GM19239 (cell line): ENCODE measurements around the gene KIAA1755.
"Not testable (repeated sequence)": the region's sequence is repeated elsewhere in the genome, so short reads cannot be mapped to it uniquely, and the experiment has no call there.

Source experiments
- DNase-seq: peaks from one replicate; pipeline ENCODE4 v3.0.0; 2011; ENCODE audit warnings: low spot score; ENCODE audit not compliant: insufficient read length
- FAIRE-seq: peaks from 2 replicates; lab custom pipeline; 2011; peaks lifted over from hg19 to GRCh38; lab: Jason Lieb, UNC

KIAA1755 gene

DNA sequence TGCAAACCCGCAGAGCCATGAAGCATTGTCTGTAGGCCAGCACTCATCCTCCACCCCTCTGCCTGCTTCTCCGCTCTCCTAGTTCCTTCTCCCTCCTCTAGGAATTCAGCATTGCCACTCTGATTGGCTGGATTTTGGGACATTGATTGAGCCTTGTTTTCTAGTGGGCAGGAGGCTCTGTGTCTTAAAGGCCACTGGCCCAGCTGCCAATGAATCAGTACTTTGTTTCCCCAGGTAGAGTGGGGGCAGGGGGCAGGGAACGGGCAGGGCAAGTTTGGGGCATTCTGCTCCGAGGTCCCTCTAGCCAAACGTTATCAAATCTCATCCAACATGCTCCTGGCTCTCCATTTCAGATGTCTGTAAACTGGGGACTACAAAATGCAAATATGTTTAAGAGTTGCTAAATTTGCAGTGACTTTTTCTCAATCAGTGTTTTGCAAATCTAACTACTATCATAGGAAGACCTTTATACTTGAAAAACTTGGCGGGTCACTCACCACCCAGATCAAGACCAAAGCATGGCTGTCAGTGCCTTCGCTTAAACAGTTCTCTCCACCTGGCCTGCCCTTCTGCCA lies 33.0 kb upstream of the KIAA1755 start:
- FAIRE-seq, result no peak
- DNase-seq, result no peak

DNA sequence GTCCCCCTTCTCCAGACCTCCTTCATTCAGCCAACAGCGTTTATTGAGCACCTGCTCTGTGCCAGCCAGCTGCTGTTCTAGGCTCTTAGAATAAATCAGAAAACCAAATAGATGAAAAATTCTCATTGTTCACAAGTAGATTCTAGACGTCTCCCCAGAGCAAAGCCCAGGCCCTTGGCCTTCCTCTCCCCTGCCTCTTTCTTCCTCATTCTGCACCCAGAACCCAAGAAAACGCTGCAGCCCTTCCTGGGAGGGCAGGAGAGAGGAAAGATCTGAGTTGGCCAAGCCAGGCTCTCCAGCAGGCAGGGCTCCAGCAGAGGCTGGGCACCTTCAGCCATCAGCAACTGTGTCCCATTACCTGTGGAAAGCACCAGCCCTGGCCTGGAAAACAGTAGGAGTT lies 31.4 kb upstream of the KIAA1755 start:
- FAIRE-seq, result no peak
- DNase-seq, result no peak

DNA sequence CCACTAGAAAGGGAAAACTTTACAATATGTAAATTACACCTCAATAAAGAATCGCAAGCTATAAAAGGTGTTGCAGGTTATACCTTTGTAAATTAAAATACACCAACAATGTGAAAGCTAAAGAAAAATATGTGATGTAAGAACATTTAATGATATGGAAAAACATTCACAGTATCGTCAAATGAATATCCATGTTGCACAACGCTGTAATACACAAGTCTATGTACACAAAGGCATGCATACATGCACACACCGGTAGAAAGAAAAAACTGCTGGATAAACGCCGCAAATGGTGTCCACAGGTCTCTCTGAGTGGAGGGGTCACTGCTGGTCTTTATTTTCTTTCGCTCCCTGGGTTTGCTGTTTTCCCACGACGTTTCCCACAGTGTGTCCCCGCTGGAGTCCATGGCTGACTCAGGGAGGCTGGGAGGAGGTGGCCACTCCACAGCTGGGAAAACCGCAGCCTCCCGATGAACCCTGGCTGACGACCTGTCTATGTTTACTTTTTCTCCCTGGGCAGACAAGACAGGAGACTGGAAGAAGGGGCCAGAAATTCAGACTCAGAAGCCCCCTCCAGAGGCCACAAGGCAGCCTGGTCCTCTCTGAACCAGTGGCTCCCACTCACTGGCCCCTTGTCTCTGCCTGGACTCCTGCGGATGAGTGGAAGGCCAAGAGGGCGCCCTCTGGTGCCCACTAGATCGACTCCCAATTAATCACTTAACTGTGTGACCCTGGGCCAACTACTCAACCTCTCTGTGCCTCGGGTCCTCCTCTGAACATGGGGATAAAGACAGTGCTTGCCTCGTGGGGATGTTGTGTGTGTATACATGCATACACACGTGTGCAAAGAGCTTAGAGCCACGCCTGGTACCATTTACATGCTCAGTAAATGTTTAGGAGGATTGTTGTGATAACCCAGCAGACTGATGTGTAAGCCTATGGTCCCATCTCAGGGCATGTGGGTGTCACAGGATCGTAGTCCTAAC lies 30.6 kb upstream of the KIAA1755 start:
- DNase-seq (no peak), FAIRE-seq (no peak)

DNA sequence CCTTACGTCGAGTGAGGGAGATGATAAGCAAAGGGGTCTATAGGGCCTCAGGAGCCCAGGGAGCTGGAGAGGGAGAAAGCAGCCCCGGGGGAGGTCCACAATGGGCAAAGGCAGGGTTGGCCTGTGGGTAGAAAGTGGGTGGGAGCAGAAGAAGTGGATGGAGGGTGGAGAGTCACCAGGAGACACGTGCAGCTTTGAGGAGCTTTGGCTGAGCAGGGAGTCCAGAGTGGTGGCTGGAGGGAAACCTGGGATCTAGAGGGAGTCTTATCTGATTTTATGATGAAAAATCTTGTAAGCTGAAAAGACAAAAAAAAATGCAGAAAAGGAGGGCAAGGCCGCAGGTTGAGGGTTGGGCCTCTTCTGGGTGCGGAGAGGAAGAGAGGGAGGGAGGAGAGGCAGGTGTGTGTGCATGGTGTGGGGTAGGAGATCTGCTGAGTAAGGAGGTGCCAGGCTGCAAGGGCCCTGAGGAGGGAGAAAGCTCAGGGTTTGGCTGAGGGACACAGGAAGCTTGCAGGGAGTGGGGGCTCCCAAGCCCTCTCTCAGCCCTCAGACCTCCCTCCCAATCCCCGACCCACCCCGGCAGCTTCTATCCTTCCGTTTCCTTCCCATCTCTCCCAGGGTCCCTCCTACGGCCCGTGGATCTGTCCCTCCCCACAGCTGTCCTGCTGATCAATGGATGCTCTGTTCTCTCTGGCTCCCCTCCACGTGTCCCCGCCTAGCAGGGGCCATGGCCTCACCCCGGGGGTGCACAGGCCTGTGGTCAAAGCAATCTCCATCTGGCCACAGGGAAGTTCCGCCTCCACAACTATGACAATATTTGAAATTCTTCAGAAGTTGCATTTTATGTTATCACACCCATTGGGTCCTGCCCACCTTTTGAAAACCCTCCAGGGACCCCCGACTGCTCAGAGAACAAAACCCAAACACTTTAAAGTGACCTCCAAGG lies 26.3 kb upstream of the KIAA1755 start:
- FAIRE-seq, result no peak
- no peak for DNase-seq

DNA sequence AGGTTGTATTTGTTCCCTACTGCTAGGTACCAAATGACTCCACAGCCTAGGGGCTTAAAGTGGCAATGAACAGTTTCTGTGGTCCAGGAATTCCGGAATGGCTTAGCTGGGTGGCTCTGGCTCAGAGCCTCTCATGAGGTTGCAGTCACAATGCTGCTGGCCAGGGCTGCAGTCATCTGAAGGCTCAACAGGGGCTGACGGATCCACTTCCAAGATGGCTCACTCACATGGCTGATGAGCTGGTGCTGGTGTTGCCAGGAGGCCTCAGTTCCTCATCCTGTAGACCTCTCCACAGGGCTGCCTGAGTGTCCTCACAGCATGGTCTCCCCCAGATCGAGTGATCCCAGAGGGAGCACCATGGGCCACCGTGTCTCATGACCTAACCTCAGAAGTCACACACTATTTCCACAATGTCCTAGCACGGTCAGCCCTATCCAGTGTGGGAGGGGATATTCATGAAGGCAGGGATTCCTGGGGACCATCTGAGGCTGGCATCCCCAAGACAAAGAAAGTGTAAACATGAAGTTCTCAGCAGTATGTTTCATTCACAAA lies 24.4 kb upstream of the KIAA1755 start:
- no peak for DNase-seq
- FAIRE-seq, result no peak

DNA sequence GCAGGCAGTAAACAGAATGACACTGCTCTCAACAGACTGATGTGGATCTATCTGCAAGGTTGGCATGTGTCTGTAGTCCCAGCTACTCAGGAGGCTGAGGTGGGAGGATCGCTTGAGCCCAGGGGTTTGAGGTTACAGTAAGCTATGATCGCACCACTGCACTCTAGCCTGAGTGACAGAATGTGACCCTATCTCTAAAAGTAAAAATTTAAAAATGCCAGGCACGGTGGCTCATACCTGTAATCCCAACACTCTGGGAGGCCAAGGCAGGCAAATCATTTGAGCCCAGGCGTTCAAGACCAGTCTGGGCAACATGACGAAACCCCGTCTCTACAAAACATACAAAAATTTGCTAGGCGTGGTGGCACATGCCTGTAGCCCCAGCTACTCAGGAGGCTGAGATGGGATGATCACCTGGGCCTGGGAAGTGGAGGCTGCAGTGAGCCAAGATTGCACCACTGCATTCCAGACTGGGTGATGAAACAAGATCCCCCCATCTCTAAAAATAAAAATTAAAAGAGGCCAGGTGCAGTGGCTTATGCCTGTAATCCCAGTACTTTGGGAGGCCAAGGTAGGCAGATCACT lies 23.6 kb upstream of the KIAA1755 start:
- FAIRE-seq, DNase-seq: not testable (repeated sequence)

DNA sequence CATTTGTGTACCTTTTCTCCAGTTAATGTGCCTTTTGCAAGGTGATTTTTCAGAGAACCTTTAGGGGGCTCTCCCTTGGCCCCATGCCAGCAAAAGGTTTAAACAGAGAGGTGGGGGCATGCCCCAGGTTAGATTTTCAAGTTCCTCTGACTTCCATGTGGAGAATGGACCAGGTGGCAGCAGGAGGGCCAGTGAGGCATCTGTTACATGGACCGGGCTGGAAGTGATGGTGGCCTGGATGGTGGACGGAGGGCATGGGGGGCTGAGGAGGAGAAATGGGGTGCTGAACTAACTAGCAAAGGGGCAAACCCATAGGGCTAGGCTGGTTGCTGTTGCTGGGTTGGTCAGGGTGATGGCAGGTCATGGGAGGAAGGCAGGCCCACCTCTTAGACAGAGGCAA lies 22.7 kb upstream of the KIAA1755 start:
- no peak for FAIRE-seq
- DNase-seq, result no peak

DNA sequence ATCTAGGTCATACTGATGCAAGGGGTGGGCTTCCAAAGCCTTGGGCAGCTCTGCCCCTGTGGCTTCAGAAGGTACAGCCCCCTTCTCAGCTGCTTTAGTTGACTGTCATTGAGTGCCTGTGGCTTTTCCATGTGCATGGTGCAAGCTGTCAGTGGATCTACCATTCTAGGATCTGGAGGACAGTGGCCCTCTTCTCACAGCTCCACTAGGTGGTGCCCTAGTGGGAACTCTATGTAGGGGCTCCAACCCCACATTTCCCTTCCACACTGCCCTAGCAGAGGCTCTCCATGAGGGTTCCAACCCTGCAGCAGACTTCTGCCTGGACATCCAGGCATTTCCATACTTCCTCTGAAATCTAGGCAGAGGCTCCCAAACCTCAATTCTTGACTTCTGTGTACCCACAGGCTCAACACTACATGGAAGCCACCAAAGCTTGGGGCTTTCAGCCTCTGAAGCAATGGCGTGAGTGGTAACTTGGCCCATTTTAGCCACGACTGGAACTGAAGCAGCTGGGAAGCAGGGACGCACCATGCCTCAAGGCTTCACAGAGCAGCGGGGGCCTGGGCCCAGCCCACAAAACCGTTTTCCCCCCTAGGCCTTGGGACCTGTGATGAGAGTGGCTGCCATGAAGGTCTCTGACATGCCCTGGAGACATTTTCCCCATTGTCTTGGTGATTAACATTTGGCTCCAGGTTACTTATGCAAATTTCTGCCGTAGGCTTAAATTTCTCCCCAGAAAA lies 20.8 kb upstream of the KIAA1755 start:
- not testable (repeated sequence) for FAIRE-seq, DNase-seq

DNA sequence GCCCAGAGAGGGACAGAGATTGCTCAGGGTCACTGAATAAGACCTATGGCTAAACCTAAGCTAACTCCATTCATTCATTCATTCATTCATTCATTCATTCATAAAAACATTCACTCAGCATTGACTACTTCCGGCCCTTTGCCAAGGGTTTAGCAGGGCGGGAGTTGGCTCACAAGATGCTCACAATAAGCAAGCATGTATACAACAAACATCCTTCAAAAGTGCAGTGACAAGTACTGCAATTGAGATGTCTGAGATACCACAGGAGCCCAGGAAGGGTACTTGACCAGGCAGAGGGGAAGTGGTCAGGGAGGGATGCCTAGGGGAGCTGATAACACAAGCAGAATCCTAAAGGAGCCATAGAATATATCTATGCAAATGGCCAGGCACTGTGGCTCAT lies 18.2 kb upstream of the KIAA1755 start:
- FAIRE-seq (no peak), DNase-seq (no peak)

DNA sequence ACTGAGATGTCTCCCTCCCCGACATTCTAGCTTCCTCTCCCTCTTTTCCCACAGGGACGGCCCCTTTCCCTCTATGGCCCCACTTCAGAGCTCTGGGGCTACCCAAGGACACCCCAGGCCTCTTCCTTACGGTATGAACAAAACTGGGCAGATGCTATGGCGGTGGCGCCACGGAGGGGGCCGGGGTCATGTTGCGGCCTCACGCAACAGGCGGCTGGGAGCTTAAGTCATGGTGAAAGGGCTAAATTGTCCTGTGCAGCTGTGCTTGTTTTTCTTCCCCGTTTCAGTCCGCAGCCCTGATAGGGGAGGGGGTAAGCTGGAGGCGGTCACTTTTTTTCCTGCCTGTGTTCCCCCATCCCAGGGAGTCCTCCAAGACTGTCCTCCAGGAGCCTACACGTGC lies 17.6 kb upstream of the KIAA1755 start:
- FAIRE-seq (no peak), DNase-seq (no peak)

DNA sequence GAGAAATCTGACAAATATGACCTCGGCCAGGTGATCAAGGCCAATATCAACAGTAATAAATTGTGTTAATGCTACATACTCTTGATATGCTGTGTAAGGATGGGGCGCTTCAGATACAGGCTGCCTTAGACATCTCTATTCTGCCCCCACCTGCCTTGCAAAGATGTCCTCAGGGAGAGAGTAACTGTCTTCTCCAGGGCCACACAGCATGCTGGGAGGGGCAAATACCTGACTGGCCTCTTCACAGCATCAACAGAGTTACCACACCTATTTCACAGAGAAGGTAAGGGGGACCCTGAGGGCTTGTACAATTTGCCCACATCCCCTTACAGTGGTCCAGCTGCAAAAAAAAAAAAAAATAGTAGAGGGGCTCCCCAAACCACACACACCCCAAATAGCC lies 17.2 kb upstream of the KIAA1755 start:
- DNase-seq (no peak), FAIRE-seq (no peak)

DNA sequence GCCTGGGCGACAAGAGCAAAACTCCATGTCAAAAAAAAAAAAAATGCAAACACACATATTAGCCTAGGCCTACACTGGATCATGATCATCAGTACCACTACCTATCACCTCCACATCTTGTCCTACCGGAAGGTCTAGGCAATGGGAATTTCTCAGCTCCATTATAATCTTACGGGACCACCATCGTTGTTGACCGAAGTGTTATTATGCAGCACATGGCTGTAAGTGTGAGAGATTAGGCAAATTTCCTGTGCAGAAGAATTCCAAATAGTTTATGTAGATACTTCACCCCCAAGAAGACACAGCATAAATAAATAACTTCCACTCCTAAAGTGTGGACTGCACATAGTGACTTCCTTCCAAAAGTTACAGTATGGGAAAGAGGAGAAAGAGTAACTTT lies 16.8 kb upstream of the KIAA1755 start:
- no peak for FAIRE-seq
- DNase-seq, result no peak

DNA sequence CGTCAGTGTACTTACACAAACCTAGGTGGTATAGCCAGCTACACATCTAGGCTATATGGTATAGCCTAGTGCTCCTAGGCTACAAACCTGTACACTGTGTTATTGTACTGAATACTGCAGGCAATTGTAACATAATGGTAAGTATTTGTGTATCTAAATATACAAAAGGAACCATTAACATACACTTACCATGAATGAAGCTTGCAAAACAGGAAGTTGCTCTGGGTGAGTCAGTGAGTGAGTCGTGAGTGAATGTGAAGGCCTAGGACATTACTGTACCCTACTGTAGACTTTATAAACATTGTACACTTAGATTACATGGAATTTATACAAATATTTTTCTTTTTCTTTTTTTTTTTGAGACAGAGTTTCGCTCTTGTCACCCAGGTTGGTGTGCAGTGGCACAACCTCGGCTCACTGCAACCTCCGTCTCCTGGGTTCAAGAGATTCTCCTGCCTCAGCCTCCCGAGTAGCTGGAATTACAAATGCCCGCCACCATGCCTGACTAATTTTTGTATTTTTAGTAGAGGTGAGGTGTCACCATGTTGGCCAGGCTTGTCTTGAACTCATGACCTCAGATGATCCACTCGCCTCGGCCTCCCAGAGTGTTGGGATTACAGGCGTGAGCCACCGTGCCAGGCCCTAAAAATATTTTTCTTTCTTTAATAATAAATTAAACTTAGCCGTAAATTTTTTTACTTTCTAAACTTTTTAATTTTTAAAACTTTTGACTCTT lies 15.4 kb upstream of the KIAA1755 start:
- FAIRE-seq (no peak), DNase-seq (no peak)

DNA sequence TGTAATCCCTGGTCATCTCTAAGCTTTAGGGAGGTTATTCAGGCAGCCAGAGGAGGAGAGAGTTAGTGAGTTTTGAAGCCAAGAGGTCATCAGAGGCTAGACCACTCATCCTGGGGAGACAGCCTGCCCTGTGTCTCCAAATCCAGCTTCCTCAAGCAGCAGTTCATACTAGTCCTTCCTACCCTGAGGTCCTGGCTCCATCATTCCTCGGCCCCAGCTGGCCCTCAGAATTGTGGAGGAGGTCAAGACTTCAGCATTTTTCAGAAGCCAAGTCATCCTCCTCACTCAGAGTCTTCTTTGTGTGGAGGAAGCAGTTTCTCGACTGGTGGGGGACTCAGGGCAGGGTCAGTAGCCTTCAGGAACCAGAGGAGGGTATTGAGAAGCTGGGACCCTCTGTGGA lies 12.4 kb upstream of the KIAA1755 start:
- FAIRE-seq (no peak), DNase-seq (no peak)

DNA sequence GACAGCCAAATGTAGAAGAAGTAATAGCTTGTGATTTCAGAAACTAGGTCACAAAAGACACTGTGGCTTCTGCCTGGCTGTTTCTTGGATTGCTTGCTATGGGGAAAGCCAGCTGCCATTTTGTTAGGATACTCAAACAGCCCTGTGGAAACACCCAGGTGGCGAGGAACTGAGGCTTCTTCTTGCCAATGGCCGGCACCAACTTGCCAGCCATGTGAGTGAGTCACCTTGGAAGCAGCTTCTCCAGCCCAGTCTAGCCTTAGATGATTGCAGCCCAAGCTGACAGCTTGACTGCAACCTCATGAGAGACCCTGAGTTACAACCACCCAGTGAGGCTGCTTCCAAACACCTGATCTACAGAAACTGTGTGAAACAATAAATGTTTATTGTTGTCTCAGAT lies 11.9 kb upstream of the KIAA1755 start:
- DNase-seq (no peak), FAIRE-seq (no peak)

DNA sequence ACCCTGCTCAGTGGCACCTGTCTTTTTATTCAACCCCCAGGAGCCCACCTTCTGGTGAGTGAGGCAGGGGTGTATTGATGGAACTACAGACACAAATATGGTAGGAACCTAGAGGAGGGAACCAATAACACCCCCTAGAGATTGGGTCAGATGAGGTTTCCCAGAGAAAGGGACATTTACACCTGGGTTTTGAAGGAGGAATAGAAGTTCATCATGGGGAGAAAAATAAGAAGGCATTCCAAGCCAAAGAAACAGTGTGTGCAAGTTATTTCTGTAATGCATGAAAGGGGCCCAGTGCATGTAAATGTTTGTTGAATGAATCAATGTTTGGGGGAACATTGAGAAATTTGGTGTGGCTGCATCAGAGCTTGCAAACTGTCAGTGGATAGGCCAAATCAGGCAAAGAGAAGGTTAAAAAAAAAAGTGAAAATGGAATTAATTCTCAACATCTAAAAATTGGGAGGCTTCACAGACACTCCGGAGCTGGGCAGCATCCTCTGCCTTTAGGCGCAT lies 11.1 kb upstream of the KIAA1755 start:
- DNase-seq (no peak), FAIRE-seq (no peak)

DNA sequence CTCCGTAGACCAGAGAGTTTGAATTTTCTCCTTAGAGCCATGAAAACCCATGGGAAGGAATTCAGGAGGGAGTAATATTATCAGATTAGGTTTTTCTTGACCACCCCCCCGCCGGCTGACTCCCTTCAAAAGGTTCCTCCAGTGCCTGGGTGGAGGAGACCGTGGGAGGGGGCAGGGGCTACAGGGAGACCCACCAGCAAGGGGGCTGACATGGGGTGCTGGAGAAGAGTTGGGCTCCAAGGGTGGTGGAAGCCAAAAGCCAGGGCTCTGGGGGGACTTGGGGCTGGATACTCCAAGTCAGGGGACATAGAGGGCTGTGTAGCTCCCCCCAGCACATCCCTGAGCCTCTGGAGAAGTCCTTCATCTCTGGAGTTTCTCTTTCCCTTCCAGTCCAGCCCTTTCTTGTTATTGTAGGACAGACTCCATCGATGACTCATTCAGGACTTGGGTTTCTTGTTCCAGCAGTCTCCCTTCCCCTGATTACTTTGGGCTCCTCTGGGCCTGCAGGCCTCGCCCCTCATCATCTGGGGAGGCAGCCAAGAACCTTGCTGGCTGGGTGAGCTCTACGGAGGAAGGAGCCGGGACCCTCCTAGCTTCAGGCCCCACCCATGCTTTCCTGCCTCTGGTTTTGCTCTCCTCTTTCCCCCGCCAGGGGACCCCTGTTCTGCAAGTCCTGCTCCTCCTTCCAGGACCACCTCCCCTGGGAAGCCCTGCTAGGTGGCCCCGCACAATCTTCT lies 10.5 kb upstream of the KIAA1755 start:
- FAIRE-seq (no peak), DNase-seq (no peak)

DNA sequence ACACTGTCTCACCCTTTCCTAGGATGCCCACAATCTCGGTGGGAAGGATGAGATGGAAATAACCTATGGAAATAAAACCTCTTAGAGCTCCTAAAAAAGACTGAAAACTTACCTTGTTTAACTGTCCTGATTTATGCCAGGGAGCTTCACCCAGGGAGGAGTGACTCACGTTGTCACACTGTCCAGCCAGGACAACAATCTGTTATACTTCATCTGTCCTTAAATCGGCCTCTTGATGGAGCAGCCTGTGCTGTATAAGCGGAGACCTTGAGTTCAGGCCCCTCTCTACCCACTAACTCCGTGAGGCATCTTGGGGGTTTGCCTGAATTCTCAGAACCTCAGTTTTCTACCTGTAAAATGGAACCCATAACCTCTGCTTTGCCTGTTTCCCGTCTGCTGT lies 9.2 kb upstream of the KIAA1755 start:
- DNase-seq, result no peak
- no peak for FAIRE-seq
